Loucy (cell line): ENCODE results near the gene MYO3B.

ENCODE experiments used
- H2AFZ ChIP-seq: fragments of 200-600 bp; sonication (generic); 2 replicates; pipeline ENCODE4 v1.6.0; 2016; ENCODE audit warnings: antibody characterized with exemption, mild to moderate bottlenecking, low read length, moderate library complexity
- H3F3A ChIP-seq: fragments of 200-600 bp; 2 replicates; pipeline ENCODE4 v1.6.0; 2016; ENCODE audit warnings: antibody characterized with exemption, low read depth, mild to moderate bottlenecking
- H3K27me3 ChIP-seq: fragments of 200-600 bp; sonication (generic); 2 replicates; pipeline ENCODE4 v1.6.1; 2014; ENCODE audit warnings: low read length, mild to moderate bottlenecking; ENCODE audit not compliant: insufficient read depth, poor library complexity, severe bottlenecking
- H3K36me3 ChIP-seq: fragments of 200-600 bp; sonication (generic); 2 replicates; pipeline ENCODE4 v1.6.1; 2016; ENCODE audit warnings: low read length; ENCODE audit not compliant: insufficient read depth
- H3K4me1 ChIP-seq: fragments of 200-600 bp; sonication (generic); 2 replicates; pipeline ENCODE4 v1.5.1; 2014; ENCODE audit warnings: low read length, mild to moderate bottlenecking; ENCODE audit not compliant: insufficient read depth, poor library complexity, severe bottlenecking
- H3K4me2 ChIP-seq: fragments of 200-600 bp; sonication (generic); 2 replicates; pipeline ENCODE4 v1.6.0; 2014; ENCODE audit warnings: antibody characterized with exemption, low read length, low read depth, mild to moderate bottlenecking; ENCODE audit not compliant: poor library complexity, severe bottlenecking
- H3K4me3 ChIP-seq: fragments of 200-600 bp; sonication (generic); 2 replicates; pipeline ENCODE4 v1.5.1; 2014; ENCODE audit warnings: low read length, mild to moderate bottlenecking, mixed read lengths; ENCODE audit not compliant: poor library complexity, severe bottlenecking
- H3K79me2 ChIP-seq: fragments of 200-600 bp; sonication (generic); 2 replicates; pipeline ENCODE4 v1.6.1; 2014; ENCODE audit warnings: low read length; ENCODE audit not compliant: insufficient read depth
- H3K9ac ChIP-seq: fragments of 200-600 bp; sonication (generic); 2 replicates; pipeline ENCODE4 v1.6.0; 2014; ENCODE audit warnings: mild to moderate bottlenecking, low read depth, low read length, moderate library complexity; ENCODE audit not compliant: poor library complexity, severe bottlenecking
- H3K9me2 ChIP-seq: fragments of 200-600 bp; sonication (generic); replicated peaks from 2 replicates; pipeline ENCODE4 v1.6.1; 2016; ENCODE audit warnings: low read depth, low read length, mixed read lengths
- H3K9me3 ChIP-seq: fragments of 200-600 bp; sonication (generic); 2 replicates; pipeline ENCODE4 v1.6.1; 2014; ENCODE audit warnings: mild to moderate bottlenecking, antibody characterized with exemption, low read length, low read depth; ENCODE audit not compliant: insufficient read depth
- H4K20me1 ChIP-seq: fragments of 200-600 bp; sonication (generic); 2 replicates; pipeline ENCODE4 v1.6.0; 2014; ENCODE audit warnings: antibody characterized with exemption, low read length, mild to moderate bottlenecking; ENCODE audit not compliant: insufficient read depth, poor library complexity, severe bottlenecking
- EZH2phosphoT487 ChIP-seq: fragments of 200-600 bp; IDR thresholded peaks from 2 replicates; pipeline ENCODE4 v1.6.1; 2018; ENCODE audit warnings: antibody characterized with exemption, mild to moderate bottlenecking, moderate library complexity, borderline replicate concordance
- TF ChIP-seq, protein P1 (sequence below): fragments of 200-600 bp; sonication (generic); conservative IDR thresholded peaks from 2 replicates; pipeline ENCODE4 v1.5.1; 2014; ENCODE audit warnings: mild to moderate bottlenecking, antibody characterized with exemption, low read length

The MYO3B gene

GRCh38 chr2:170576296-170576695, 398.3 kb downstream of the MYO3B start:
- Histone ChIP-seq H4K20me1 (no peaks in the 10 kb centered on the region), H3K4me2 (no peak overlapping the region), H3K9me3 (no peaks in the 10 kb centered on the region)

DNA sequence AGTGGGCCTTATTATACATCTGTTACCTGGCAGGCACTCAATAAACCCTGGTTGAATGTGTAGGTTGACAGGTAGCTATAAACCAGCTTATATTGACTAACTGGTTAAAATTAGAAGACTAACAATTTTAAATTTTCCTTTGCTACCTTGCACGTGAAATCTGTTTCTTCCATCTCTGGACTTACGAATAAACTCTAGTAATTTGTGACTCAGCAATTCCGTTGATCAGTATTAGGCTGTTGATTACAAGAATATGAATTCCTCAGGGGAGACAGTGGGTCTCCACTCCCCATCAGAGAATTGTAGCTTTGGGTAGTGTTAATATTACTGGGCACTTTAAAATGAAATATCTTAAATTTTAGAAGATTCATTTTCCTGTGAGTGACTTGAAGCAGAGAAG, 399.4 kb downstream of the MYO3B start:
- no peak for TF ChIP-seq EZH2phosphoT487
- TF ChIP-seq, protein P1, sequence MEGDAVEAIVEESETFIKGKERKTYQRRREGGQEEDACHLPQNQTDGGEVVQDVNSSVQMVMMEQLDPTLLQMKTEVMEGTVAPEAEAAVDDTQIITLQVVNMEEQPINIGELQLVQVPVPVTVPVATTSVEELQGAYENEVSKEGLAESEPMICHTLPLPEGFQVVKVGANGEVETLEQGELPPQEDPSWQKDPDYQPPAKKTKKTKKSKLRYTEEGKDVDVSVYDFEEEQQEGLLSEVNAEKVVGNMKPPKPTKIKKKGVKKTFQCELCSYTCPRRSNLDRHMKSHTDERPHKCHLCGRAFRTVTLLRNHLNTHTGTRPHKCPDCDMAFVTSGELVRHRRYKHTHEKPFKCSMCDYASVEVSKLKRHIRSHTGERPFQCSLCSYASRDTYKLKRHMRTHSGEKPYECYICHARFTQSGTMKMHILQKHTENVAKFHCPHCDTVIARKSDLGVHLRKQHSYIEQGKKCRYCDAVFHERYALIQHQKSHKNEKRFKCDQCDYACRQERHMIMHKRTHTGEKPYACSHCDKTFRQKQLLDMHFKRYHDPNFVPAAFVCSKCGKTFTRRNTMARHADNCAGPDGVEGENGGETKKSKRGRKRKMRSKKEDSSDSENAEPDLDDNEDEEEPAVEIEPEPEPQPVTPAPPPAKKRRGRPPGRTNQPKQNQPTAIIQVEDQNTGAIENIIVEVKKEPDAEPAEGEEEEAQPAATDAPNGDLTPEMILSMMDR: no peak

More at GRCh38 chr2:170576296-170576695, 398.3 kb downstream of the MYO3B start:
- no peak for TF ChIP-seq EZH2phosphoT487
- TF ChIP-seq, protein P1: no peak
- Histone ChIP-seq H3K79me2 (no peaks in the 10 kb centered on the region), H2AFZ (no peak overlapping the region), H3K4me3 (no peak overlapping the region), H3K9me2 (no peaks in the 10 kb centered on the region), H3K4me1 (no peaks in the 10 kb centered on the region), H3K36me3 (no peaks in the 10 kb centered on the region), H3K27me3 (no peaks in the 10 kb centered on the region), H3F3A (no peaks in the 10 kb centered on the region), H3K9ac (no peak overlapping the region)

GRCh38 chr2:170578606-170579005, 400.7 kb downstream of the MYO3B start:
- TF ChIP-seq, protein P1: no peak
- no peak for TF ChIP-seq EZH2phosphoT487
- Histone ChIP-seq H3K4me3 (no peak overlapping the region), H3K79me2 (no peaks in the 10 kb centered on the region), H3F3A (no peaks in the 10 kb centered on the region), H3K4me2 (no peak overlapping the region), H3K9ac (no peak overlapping the region), H4K20me1 (no peaks in the 10 kb centered on the region), H3K9me3 (no peaks in the 10 kb centered on the region), H3K36me3 (no peaks in the 10 kb centered on the region), H3K9me2 (no peaks in the 10 kb centered on the region), H3K27me3 (no peaks in the 10 kb centered on the region), H2AFZ (no peak overlapping the region), H3K4me1 (no peaks in the 10 kb centered on the region)

More for the DNA sequence above, 399.4 kb downstream of the MYO3B start:
- H4K20me1 ChIP-seq: no peaks in the 10 kb centered on the region
- H3K36me3 ChIP-seq: no peaks in the 10 kb centered on the region
- no peak overlapping the region for H3K4me2 ChIP-seq
- H3K9me2 ChIP-seq: no peaks in the 10 kb centered on the region
- H3K9me3 ChIP-seq: no peaks in the 10 kb centered on the region
- no peak overlapping the region for H3K4me3 ChIP-seq
- H3K4me1 ChIP-seq: no peaks in the 10 kb centered on the region
- no peaks in the 10 kb centered on the region for H3K27me3 ChIP-seq
- H3K79me2 ChIP-seq: no peaks in the 10 kb centered on the region
- H3K9ac ChIP-seq: no peak overlapping the region
- no peaks in the 10 kb centered on the region for H3F3A ChIP-seq
- H2AFZ ChIP-seq: no peak overlapping the region
